MCF 10A (cell line): Measurements from ENCODE around the gene BCL3. TPM values are rescaled to one million over a fixed set of nuclear protein-coding genes. Genes with fewer than 3 reads are reported as not detected.

Experiments
- BruUV-seq: library from RNA; stranded (reverse); fragments of 400-500 nt; replicated peaks from 2 replicates; lab custom pipeline; 2021; lab: Mats Ljungman, UMichigan
- CTCF ChIA-PET: fragments of 300-600 bp; sonication (Branson Sonifier 250); formaldehyde crosslinking; extraction: SDS; loops from one replicate; lab custom pipeline; 2021; ENCODE audit warnings: antibody characterized with exemption, inconsistent platforms; lab: Yijun Ruan, JAX
- POLR2A ChIA-PET: fragments of 300-600, 350-650 bp; sonication (Branson Sonifier 250); formaldehyde crosslinking; extraction: SDS; loops from one replicate; lab custom pipeline; 2020; ENCODE audit warnings: antibody characterized with exemption, inconsistent platforms; lab: Yijun Ruan, JAX
- DNase-seq: peaks from one replicate; pipeline ENCODE4 v3.0.0-alpha.2; 2018; ENCODE audit not compliant: unreplicated experiment
- H3K27ac Mint-ChIP-seq: one replicate; pipeline ENCODE4 v1.8.0; 2022; ENCODE audit warnings: mild to moderate bottlenecking, low read depth, mixed read lengths; ENCODE audit not compliant: unreplicated experiment
- H3K27me3 Mint-ChIP-seq: one replicate; pipeline ENCODE4 v1.8.0; 2022; ENCODE audit warnings: mixed read lengths; ENCODE audit not compliant: insufficient read depth, unreplicated experiment
- H3K36me3 Mint-ChIP-seq: one replicate; pipeline ENCODE4 v1.8.0; 2022; ENCODE audit warnings: mild to moderate bottlenecking, moderate library complexity, mixed read lengths; ENCODE audit not compliant: insufficient read depth, unreplicated experiment
- H3K4me1 Mint-ChIP-seq: one replicate; pipeline ENCODE4 v1.8.0; 2022; ENCODE audit warnings: mixed read lengths; ENCODE audit not compliant: insufficient read depth, unreplicated experiment
- H3K4me3 Mint-ChIP-seq: one replicate; pipeline ENCODE4 v1.8.0; 2022; ENCODE audit warnings: mild to moderate bottlenecking, moderate library complexity, mixed read lengths; ENCODE audit not compliant: unreplicated experiment
- H3K9me3 Mint-ChIP-seq: one replicate; pipeline ENCODE4 v1.8.0; 2022; ENCODE audit warnings: mixed read lengths; ENCODE audit not compliant: unreplicated experiment
- CTCF ChIP-seq: fragments of 200-600 bp; IDR thresholded peaks from one replicate; pipeline ENCODE4 v1.8.0; 2022; ENCODE audit warnings: antibody characterized with exemption, mild to moderate bottlenecking; ENCODE audit not compliant: unreplicated experiment
- intact Hi-C: fragments of 100-400 bp; cut with micrococcal nuclease; formaldehyde crosslinking; loops from 2 replicates; pipeline ENCODE4 v1.14.1; 2022
- total RNA-seq: library from RNA; stranded (reverse); gene quantifications from 2 replicates; pipeline ENCODE4 v1.2.3, GENCODE V29; 2022

The BCL3 gene
- total RNA-seq, 1 experiment from 2014 or later: 24.4 TPM

- H3K27me3 Mint-ChIP-seq: no peaks in the 10 kb centered on the region
- ChIA-PET POLR2A (interaction anchor here (1.2 to 1.5 kb wide), 3 partner anchors 9 to 38 kb away, joined by 3 to 4 read pairs (median 4); no protein-coding TSS in a partner anchor), CTCF (interaction anchor here (0.6 to 2.9 kb wide), 4 partner anchors 7 to 359 kb away, joined by 3 to 19 read pairs (median 7); no protein-coding TSS in a partner anchor)
- no TSS peak for BruUV-seq
- intact Hi-C loops: no loop called here
- H3K27ac Mint-ChIP-seq: no peak overlapping the region
- no peak for DNase-seq
- peaks cover 5% of the 10 kb centered on the region for H3K4me1 Mint-ChIP-seq
- H3K4me3 Mint-ChIP-seq: no peak overlapping the region
- H3K9me3 Mint-ChIP-seq: no peaks in the 10 kb centered on the region
- TF ChIP-seq CTCF: no peak
- no peaks in the 10 kb centered on the region for H3K36me3 Mint-ChIP-seq
Observed at GRCh38 chr19:44732235-44733014, 16.1 kb upstream of the BCL3 start.

DNA sequence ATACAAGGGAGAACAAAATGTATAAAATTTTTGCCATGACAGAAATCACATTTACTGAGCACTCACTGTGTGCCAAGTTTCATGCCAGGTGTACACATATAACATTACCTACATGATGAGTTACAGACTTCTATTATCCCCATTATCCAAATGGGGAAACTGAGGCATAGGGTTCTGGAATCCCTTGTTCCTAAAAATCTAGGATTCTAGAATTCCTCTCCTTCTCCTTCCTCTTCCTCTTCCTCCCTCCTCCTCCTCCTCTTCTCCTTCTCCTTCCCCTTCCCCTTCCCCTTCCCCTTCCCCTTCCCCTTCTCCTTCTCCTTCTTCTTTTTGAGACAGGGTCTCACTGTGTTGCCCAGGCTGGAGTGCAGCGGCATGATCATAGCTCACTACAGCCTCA lies 14.2 kb upstream of the BCL3 start:
- H3K27ac Mint-ChIP-seq: no peak overlapping the region
- H3K36me3 Mint-ChIP-seq: no peaks in the 10 kb centered on the region
- BruUV-seq: no TSS peak
- no peaks in the 10 kb centered on the region for H3K9me3 Mint-ChIP-seq
- intact Hi-C loops: no loop called here
- no peak overlapping the region for H3K4me3 Mint-ChIP-seq
- H3K4me1 Mint-ChIP-seq: peaks cover 11% of the 10 kb centered on the region
- ChIA-PET POLR2A (no interaction called here), CTCF (interaction anchor here (1.3 to 2.9 kb wide), 2 partner anchors 11 to 37 kb away, joined by 4 to 19 read pairs; no protein-coding TSS in a partner anchor)
- no peak for DNase-seq
- no peak for TF ChIP-seq CTCF
- H3K27me3 Mint-ChIP-seq: no peaks in the 10 kb centered on the region

DNA sequence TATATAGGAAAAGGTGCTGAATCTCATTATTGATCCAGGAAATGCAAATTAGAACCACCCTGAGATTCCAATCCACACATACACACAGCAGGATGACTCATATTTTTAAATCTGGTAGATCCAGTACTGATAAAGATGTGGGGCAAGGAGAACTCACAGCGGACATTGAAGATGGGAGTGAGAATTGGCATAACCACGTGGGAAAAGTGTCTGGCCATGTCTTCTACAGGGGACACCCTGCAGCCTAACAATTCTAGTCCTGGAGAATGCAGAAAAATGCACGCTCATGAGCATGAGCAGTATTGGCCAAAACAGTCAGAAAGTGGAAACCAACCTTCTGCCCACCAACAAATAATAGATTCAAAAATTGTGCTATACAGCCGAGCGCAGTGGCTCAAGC lies 13.5 kb upstream of the BCL3 start:
- CTCF ChIA-PET: interaction anchor here (0.6 to 1.9 kb wide), 2 partner anchors 36 to 109 kb away, joined by 3 to 10 read pairs; no protein-coding TSS in a partner anchor
- POLR2A ChIA-PET: no interaction called here
- no peak overlapping the region for H3K27ac Mint-ChIP-seq
- no peak overlapping the region for H3K4me3 Mint-ChIP-seq
- peaks cover 11% of the 10 kb centered on the region for H3K4me1 Mint-ChIP-seq
- H3K36me3 Mint-ChIP-seq: no peaks in the 10 kb centered on the region
- BruUV-seq: no TSS peak
- no peak for TF ChIP-seq CTCF
- DNase-seq: no peak
- no peaks in the 10 kb centered on the region for H3K27me3 Mint-ChIP-seq
- intact Hi-C loops: no loop called here
- H3K9me3 Mint-ChIP-seq: no peaks in the 10 kb centered on the region

DNA sequence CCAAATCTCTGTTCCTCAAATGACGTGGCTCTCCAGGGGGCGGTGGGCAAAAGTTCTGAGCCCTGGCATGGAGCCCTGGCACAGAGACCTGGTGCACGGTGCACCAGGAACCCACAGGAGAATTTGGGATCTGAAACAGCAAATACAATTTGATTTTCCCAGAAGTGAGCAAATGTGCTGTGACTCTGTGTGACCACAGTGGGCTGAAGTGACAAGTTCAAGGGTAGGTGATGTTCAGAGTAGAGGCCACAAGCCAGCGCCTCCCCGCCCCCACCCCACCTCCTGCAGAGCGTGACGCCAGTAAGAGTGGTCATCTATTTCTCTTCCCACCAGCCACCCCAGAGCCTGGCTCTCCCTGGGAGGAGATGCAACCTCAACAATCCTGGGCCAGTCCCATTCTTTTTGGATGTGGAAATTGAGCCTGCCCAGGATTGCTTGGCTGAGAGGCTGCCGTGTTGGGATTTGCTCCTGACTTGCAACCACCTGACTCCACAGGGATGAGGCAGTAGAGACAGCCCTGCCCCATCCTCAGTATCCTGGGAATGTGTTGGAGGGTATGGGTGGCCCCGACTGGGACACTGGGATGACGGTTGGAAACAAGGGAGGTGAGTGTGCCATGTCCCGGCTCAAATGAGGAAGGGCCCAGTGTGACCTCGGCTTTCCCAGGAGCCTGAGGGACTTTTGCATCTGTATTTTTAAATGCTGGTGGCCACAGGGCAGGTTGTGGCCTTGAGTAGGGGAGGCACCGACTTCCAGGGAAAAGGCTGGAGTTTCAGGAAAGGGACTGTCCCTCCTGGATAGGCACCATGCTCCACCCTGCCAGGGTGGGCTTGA lies 11.1 kb upstream of the BCL3 start:
- no peak overlapping the region for H3K27ac Mint-ChIP-seq
- H3K27me3 Mint-ChIP-seq: no peaks in the 10 kb centered on the region
- intact Hi-C loops: no loop called here
- peaks cover 23% of the 10 kb centered on the region for H3K4me1 Mint-ChIP-seq
- DNase-seq: no peak
- H3K9me3 Mint-ChIP-seq: no peaks in the 10 kb centered on the region
- ChIA-PET POLR2A (no interaction called here), CTCF (interaction anchor here (1.3 to 4.7 kb wide), 3 partner anchors 14 to 34 kb away, joined by 4 to 29 read pairs (median 10); no protein-coding TSS in a partner anchor)
- H3K36me3 Mint-ChIP-seq: no peaks in the 10 kb centered on the region
- BruUV-seq: no TSS peak
- no peak for TF ChIP-seq CTCF
- no peak overlapping the region for H3K4me3 Mint-ChIP-seq
